Measurements from ENCODE around the gene CDK4. TPM values are rescaled to one million over a fixed set of nuclear protein-coding genes. Genes with fewer than 3 reads are reported as not detected.

Gene CDK4
- total RNA-seq, 1 donor from 2014 or later: 257 TPM

DNA sequence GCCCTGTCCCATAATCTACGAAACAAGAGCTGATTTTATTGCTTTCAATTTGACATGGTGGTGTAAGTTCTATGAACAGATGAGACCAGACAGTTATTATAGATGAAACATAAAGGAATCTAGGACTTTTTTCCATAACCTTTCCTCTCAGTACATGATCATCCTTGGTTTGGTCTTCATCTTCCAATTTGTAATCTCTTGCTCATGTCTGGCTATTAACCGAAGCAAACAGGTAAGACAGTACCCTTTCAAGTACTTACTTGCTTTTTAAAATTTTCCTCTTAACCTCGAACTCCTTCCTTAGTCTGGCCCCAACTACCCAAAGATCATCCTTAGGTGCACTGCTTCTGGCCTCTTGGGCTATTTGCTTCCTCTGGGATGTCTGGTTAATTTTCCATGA, 6.1 kb downstream of the CDK4 start:
- Histone ChIP-seq H3K36me3 (ENCODE audit: control insufficient read depth, insufficient read depth, low read length) (peaks cover 2% of the 10 kb centered on the region), H3K4me3 (ENCODE audit: low read depth, low read length) (no peak overlapping the region), H3K27me3 (ENCODE audit: control insufficient read depth, insufficient read depth, low read length) (peaks cover 11% of the 10 kb centered on the region)
- DNase-seq (ENCODE audit: low read depth): no peak
- TF ChIP-seq, protein P1, sequence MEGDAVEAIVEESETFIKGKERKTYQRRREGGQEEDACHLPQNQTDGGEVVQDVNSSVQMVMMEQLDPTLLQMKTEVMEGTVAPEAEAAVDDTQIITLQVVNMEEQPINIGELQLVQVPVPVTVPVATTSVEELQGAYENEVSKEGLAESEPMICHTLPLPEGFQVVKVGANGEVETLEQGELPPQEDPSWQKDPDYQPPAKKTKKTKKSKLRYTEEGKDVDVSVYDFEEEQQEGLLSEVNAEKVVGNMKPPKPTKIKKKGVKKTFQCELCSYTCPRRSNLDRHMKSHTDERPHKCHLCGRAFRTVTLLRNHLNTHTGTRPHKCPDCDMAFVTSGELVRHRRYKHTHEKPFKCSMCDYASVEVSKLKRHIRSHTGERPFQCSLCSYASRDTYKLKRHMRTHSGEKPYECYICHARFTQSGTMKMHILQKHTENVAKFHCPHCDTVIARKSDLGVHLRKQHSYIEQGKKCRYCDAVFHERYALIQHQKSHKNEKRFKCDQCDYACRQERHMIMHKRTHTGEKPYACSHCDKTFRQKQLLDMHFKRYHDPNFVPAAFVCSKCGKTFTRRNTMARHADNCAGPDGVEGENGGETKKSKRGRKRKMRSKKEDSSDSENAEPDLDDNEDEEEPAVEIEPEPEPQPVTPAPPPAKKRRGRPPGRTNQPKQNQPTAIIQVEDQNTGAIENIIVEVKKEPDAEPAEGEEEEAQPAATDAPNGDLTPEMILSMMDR (IDR thresholded peaks at IDR 0.05; ENCODE audit: insufficient read depth, low read length, poor library complexity, severe bottlenecking): no peak

DNA sequence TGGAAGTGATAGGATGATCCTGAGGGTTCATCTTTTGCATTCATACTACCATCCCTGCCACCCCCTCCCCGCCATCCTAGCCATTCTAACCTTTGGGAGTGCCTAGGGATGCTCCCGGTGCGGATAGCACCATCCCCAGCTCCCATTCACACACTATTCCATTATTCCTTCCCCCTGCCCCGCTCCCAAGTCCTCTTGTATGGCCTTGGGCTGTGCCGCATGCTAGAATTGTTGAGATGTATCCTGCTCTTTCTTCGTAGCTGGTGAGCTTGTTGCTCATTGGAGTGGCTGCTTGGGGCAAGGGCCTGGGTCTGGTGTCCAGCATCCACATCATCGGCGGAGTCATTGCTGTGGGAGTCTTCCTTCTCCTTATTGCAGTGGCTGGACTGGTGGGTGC, 6.6 kb downstream of the CDK4 start:
- Histone ChIP-seq H3K36me3 (ENCODE audit: control insufficient read depth, insufficient read depth, low read length) (peaks cover 2% of the 10 kb centered on the region), H3K4me3 (ENCODE audit: low read depth, low read length) (peak overlapping the region; percentile 86), H3K27me3 (ENCODE audit: control insufficient read depth, insufficient read depth, low read length) (peaks cover 16% of the 10 kb centered on the region)
- no peak for DNase-seq (ENCODE audit: low read depth)
- TF ChIP-seq, protein P1 (IDR thresholded peaks at IDR 0.05; ENCODE audit: insufficient read depth, low read length, poor library complexity, severe bottlenecking): no peak

DNA sequence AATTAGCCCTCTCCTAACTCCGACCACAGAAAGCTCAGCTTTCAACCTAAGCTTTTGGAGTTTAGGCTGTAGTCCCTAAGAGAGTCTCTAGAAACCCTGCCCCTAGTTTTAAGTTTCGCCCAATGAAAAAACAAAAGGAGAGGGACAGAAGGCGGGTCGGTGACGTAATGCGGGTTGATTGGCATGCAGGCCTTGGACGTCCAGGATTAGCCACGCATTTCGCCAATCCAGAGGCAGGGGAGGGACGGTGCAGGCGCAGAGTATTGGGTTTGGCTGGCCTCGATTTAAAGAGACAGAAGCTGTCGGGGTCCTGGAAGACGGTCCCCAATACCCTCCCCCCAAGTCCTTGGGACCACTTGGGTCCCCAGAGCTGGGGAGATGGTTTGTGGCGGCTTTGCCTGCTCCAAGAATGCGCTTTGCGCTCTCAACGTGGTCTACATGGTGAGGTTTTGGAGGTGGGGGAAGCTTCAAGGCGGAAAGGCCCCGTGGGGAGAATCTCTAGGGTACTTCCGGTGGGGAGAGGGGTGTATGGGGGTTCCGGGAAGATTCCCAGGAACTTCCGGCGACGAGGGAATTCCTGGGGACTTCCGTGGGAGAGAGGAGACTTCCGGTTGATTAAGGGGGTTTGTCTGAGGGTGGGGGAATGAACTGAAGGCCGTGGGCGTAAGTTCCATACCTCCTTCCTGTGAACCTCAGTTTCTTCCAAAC, 7.2 kb downstream of the CDK4 start, which contains the start of gene TSPAN31:
TSPAN31 (plus strand) TSS at position 263 of the 708 bp plus-strand sequence; CDS start at position 379, 116 bp downstream.
- Histone ChIP-seq H3K27me3 (ENCODE audit: control insufficient read depth, insufficient read depth, low read length) (peaks cover 22% of the 10 kb centered on the region), H3K4me3 (ENCODE audit: low read depth, low read length) (peak within 1 kb of the TSS; percentile 86), H3K36me3 (ENCODE audit: control insufficient read depth, insufficient read depth, low read length) (peaks cover 2% of the 10 kb centered on the region)
- DNase-seq (ENCODE audit: low read depth): peak; percentile 95
- TF ChIP-seq, protein P1 (IDR thresholded peaks at IDR 0.05; ENCODE audit: insufficient read depth, low read length, poor library complexity, severe bottlenecking): no peak

DNA sequence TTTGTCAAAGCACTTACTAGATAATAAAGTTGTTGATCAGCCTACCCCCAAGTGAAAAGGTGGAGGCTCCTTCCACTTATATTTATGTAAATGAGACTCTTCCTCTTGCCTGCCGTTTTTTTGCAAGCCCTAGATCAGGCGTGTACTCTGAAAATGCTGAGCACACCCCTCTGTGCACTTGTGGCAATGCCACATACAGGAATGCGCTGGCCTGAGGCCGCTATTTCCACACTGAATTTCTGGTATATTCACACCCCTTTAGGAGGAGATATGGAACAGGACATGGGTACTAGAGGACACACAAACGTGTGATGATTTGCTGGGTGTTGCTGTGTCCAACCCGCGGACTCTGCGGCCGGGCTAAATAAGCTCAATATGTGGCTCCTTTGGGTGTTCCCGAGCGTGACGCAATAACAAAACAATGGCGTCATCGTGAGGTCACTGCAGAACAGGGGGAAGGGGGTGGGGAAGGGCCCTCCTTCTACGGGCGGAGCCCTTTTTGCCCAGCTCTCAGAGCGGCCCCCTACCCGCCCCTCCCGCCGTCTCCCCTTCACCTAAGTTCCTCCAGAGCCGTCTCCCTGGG, 7.8 kb downstream of the CDK4 start:
- Histone ChIP-seq H3K27me3 (ENCODE audit: control insufficient read depth, insufficient read depth, low read length) (peaks cover 28% of the 10 kb centered on the region), H3K4me3 (ENCODE audit: low read depth, low read length) (peak overlapping the region; percentile 86), H3K36me3 (ENCODE audit: control insufficient read depth, insufficient read depth, low read length) (peaks cover 2% of the 10 kb centered on the region)
- no peak for DNase-seq (ENCODE audit: low read depth)
- TF ChIP-seq, protein P1 (IDR thresholded peaks at IDR 0.05; ENCODE audit: insufficient read depth, low read length, poor library complexity, severe bottlenecking): no peak

DNA sequence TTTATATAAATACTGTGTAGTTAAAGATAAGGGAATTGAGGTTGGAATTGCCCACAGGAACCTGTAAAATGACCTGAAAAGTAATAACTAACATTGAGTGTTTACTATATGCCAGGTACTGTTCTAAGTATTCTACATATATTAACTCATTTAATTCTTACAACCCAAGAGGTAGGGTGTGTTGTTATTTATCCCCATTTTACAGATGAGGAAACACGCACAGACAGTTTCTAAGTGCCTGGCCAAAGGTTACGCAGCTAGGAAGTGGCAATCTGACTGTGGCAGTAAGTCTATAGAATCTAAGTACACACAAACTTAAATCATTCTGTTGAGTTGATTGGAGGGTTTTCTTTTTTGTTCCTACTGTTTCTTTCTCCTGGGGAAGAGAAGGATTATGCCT, 8.3 kb downstream of the CDK4 start:
- H3K4me3 ChIP-seq (ENCODE audit: low read depth, low read length): no peak overlapping the region

More for the DNA sequence above, 8.3 kb downstream of the CDK4 start:
- DNase-seq (ENCODE audit: low read depth): no peak
- Histone ChIP-seq H3K36me3 (ENCODE audit: control insufficient read depth, insufficient read depth, low read length) (peaks cover 1% of the 10 kb centered on the region), H3K27me3 (ENCODE audit: control insufficient read depth, insufficient read depth, low read length) (peaks cover 33% of the 10 kb centered on the region)
- TF ChIP-seq, protein P1 (IDR thresholded peaks at IDR 0.05; ENCODE audit: insufficient read depth, low read length, poor library complexity, severe bottlenecking): no peak

Measured in kidney epithelial cell (primary cell).